Hematopoietic multipotent progenitor cell treated with erythropoietin and hydrocortisone succinate and interleukin-3 and kit ligand, for 17 days (in vitro differentiated cells): Measurements from ENCODE around the gene PFKFB1.

Experiments
- DNase-seq: peaks from one replicate; pipeline ENCODE4 v3.0.0-alpha.2; 2015; ENCODE audit warnings: low spot score

Gene PFKFB1

GRCh38 chrX:54922547-54922946 lies 71.4 kb downstream of the PFKFB1 start:
- no peak for DNase-seq

- no peak for DNase-seq
Observed at GRCh38 chrX:54921427-54922021, 72.5 kb downstream of the PFKFB1 start.

- DNase-seq = no peak
Observed at GRCh38 chrX:54920610-54921426, 73.2 kb downstream of the PFKFB1 start, which contains the start of gene TRO. Gene TRO (plus strand): TSS chrX:54920824. CDS start chrX:54922247, 1,423 bp downstream.

GRCh38 chrX:54909941-54910340 lies 84.0 kb downstream of the PFKFB1 start:
- no peak for DNase-seq

- no peak for DNase-seq
Observed at GRCh38 chrX:54894159-54894558, 99.8 kb downstream of the PFKFB1 start.

GRCh38 chrX:54891573-54891972 lies 102.4 kb downstream of the PFKFB1 start:
- DNase-seq = peak; percentile 78

GRCh38 chrX:54885740-54886139 lies 108.2 kb downstream of the PFKFB1 start:
- no peak for DNase-seq
